GM10248 (cell line): ENCODE data around the gene SPATA6L.

Experiments used
- CTCF ChIA-PET: fragments of 300-600 bp; sonication (Branson Sonifier 250); formaldehyde crosslinking; extraction: SDS; loops from one replicate; lab custom pipeline; 2021; ENCODE audit warnings: antibody characterized with exemption; lab: Yijun Ruan, JAX
- POLR2A ChIA-PET: fragments of 350-650 bp; sonication (Branson Sonifier 250); formaldehyde crosslinking; extraction: SDS; loops from one replicate; lab custom pipeline; 2020; ENCODE audit warnings: antibody characterized with exemption; lab: Yijun Ruan, JAX
- DNase-seq: peaks from one replicate; pipeline ENCODE4 v3.0.0; 2012; ENCODE audit errors: extremely low spot score
- TF ChIP-seq, protein P1 (sequence below): IDR thresholded peaks from 2 replicates; pipeline ENCODE4 v1.5.1; 2012; ENCODE audit warnings: mild to moderate bottlenecking, low read depth; ENCODE audit errors: extremely low read depth, missing control alignments, control extremely low read depth

Gene SPATA6L

DNA sequence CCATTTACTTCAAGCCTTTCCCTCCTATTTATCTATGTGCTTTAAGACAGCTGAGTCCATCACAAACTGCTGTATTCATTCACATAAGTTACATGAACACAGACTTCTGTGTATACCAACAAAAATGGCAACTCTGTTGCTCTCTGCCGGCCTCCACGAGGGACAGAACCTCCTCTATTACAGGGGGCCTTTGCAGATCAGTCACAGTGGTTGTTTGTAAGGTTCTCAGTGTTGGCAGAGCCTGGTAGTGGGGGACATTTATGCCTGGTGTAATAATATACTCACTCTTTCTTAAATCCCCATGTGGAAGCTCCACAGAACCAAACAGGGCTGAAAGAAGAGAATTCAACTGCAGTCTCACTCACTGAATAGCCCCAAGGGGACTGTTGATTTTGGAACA lies 99.5 kb downstream of the SPATA6L start:
- TF ChIP-seq, protein P1, sequence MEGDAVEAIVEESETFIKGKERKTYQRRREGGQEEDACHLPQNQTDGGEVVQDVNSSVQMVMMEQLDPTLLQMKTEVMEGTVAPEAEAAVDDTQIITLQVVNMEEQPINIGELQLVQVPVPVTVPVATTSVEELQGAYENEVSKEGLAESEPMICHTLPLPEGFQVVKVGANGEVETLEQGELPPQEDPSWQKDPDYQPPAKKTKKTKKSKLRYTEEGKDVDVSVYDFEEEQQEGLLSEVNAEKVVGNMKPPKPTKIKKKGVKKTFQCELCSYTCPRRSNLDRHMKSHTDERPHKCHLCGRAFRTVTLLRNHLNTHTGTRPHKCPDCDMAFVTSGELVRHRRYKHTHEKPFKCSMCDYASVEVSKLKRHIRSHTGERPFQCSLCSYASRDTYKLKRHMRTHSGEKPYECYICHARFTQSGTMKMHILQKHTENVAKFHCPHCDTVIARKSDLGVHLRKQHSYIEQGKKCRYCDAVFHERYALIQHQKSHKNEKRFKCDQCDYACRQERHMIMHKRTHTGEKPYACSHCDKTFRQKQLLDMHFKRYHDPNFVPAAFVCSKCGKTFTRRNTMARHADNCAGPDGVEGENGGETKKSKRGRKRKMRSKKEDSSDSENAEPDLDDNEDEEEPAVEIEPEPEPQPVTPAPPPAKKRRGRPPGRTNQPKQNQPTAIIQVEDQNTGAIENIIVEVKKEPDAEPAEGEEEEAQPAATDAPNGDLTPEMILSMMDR = no peak
- CTCF ChIA-PET = interaction anchor here (1.1 to 1.2 kb wide), 2 partner anchors 17 to 22 kb away, joined by 3 to 5 read pairs; no protein-coding TSS in a partner anchor
- no peak for DNase-seq
- POLR2A ChIA-PET = no interaction called here

DNA sequence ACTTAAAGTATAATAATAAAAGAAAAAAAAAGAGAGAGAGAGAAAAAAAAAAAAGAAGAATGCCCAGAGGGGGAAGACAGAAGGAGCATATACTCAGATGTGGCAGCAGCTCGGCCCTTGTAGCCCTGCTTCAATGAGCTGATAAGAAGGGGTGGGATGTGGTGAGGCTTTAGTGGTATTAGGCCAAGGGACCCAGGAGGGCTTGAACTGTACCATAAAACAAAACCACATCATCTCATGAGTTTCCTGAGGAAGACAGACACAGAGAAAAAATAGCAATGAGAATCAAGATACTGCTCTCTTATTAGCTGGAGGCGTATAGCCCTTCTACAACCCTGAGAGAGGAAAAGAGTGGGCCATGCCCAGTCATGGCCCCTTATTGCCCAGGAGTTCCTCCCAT lies 103.2 kb downstream of the SPATA6L start:
- POLR2A ChIA-PET = no interaction called here
- TF ChIP-seq, protein P1 = no peak
- DNase-seq = no peak
- CTCF ChIA-PET = no interaction called here

DNA sequence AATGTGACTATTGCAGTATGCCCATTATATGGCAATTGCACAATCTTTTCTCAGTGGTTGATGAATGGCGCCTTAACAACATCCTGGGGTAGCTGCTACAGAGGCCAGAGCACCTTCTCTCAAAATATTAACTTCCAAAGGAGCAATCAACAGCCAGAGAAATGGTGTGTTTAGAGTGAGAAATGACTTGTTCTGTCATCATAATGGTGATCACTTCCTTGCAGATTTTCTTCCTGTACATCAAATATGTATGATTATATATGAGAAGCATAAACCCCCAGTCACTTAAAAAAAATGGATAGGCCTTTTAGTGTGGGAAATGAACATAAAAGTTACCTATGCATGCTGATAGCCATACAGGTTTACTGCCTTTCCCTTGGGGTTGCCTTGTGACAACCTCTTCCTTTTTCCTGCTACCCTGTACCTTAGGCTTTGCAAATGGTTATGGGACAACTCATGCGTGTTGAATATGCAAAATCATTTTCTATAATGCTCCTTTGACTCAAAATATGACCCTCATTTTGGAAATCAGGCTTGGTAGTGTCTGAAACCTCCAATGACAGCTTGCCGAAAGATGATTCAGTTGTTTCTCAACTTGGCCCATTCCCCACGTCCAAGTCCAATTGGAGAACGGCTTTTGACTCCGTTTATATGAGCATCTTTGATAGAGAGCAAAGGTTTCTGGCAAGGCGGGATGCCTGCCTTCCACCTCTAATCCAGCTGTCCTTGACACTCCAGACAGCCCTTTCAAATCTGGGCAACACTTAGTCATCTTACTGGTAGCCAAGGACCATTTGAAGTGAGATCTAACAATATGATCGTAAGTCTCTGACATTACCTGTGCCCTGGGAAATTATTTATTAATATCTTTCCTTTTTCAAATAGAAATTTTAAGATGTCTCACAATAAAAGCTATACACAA lies 106.8 kb downstream of the SPATA6L start:
- CTCF ChIA-PET = interaction anchor here (0.9 to 5.4 kb wide), 4 partner anchors 10 to 102 kb away, joined by 3 to 32 read pairs (median 3); no protein-coding TSS in a partner anchor
- DNase-seq = no peak
- POLR2A ChIA-PET = no interaction called here
- TF ChIP-seq, protein P1 = no peak

DNA sequence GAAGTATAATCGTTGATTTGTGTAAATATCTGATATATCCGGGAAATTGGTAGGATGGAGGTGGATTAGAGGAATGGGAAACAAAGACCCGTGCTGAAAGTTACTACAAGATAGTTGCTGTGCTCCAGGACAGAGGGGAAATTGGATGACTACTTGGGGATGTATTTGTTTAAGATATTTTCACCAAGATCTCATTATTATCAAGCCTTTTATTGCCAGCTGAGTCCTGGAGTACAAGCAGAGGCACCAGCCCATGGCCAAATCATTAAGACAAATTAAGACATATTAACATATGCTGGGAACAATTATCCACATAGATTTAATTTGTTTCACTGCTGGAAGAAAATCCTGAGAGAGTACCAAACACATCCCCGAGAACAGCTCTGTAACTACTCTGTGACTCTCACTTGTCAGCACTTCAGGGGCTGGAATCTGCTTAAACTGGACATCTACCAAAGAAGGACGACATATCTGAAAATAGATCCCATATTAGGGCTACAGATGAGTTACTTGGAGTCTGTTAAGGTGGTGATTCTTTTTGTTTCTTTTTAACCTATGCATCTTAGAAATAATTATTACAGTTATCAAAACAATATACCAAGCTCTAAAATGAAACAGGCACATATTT lies 107.8 kb downstream of the SPATA6L start:
- no peak for DNase-seq
- CTCF ChIA-PET = interaction anchor here (0.7 to 5.4 kb wide), 6 partner anchors 9 to 101 kb away, joined by 3 to 32 read pairs (median 3); no protein-coding TSS in a partner anchor
- TF ChIP-seq, protein P1 = no peak

DNA sequence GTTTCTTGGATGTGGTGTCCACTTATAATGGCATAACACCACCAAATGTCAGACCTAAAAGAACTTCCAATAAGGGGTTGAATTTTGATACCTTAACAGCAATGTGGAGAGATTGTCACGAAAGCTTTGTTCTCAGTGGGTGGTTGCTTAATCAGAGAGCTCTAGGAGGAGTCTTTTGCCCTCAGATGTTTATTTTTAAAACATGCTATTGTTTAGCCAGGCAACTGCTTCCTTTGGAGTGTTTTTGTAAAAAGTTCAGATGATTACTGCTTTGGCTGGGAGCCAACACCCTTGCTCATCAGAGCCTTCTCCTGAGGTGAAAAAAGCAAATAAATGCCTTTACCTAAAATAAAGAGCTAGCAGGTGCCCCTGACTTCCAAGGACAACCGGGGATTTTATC lies 111.0 kb downstream of the SPATA6L start:
- TF ChIP-seq, protein P1 = no peak
- CTCF ChIA-PET = interaction anchor here (1.1 kb wide), 1 partner anchor 49 kb away, joined by 3 read pairs; no protein-coding TSS in a partner anchor
- POLR2A ChIA-PET = no interaction called here
- no peak for DNase-seq

More for the DNA sequence above, 107.8 kb downstream of the SPATA6L start:
- POLR2A ChIA-PET = no interaction called here

DNA sequence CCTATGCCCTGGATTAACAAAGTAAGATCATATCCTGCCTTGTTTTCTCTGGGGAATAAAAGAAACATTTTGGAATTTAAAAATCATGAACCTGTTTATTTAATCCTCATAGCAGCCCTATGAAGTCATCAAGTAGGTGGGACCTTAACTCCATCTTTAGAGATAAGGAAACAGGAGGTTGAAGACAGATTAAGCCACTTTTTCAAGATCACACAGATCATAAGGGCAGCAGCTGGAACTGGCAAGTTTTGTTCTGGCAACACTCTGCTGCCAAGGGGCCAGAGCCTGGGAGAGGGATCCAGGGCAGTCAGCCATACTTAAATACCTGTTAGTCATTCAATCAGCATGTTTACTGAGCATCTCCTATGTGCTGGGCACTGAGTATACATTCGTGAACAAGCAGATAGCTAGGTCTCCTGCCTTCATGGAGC lies 112.3 kb downstream of the SPATA6L start:
- no peak for DNase-seq
- ChIA-PET CTCF (interaction anchor here (1.0 to 6.1 kb wide), 4 partner anchors 12 to 238 kb away, joined by 3 to 42 read pairs (median 3); no protein-coding TSS in a partner anchor), POLR2A (no interaction called here)
- TF ChIP-seq, protein P1 = no peak
